Stimulated activated CD4-positive, alpha-beta T cell treated with anti-CD3 and anti-CD28 coated beads, Interleukin-12 subunit alpha, Interleukin-12 subunit beta, amount 100 ng/mL, for 24 hours (primary cell): Measurements from ENCODE around the gene SUCLG1.
"Not testable (repeated sequence)": the region's sequence is repeated elsewhere in the genome, so short reads cannot be mapped to it uniquely, and the experiment has no call there.

ENCODE experiments used
- DNase-seq, 2 experiments: peaks; one replicate each; pipeline ENCODE4 v3.0.0-alpha.2; 2020; ENCODE audit warnings: low read depth in 2 of 2

SUCLG1 gene

GRCh38 chr2:84421197-84421596 is 37.9 kb downstream of the SUCLG1 start:
- DNase-seq, result no peak

- no peak for DNase-seq
These were observed 41.5 kb downstream of the SUCLG1 start for GRCh38 chr2:84417453-84418145.

GRCh38 chr2:84409531-84409930 is 49.5 kb downstream of the SUCLG1 start:
- no peak for DNase-seq

GRCh38 chr2:84402111-84402510 is 57.0 kb downstream of the SUCLG1 start:
- not testable (repeated sequence) for DNase-seq

- not testable (repeated sequence) for DNase-seq
These were observed 59.2 kb downstream of the SUCLG1 start for GRCh38 chr2:84399839-84400238.

- no peak for DNase-seq
These were observed 63.3 kb downstream of the SUCLG1 start for GRCh38 chr2:84395820-84396219.

GRCh38 chr2:84394628-84395027 is 64.5 kb downstream of the SUCLG1 start:
- no peak for DNase-seq

- no peak for DNase-seq
These were observed 65.3 kb downstream of the SUCLG1 start for GRCh38 chr2:84393829-84394228.

GRCh38 chr2:84389794-84390193 is 69.3 kb downstream of the SUCLG1 start:
- DNase-seq, result no peak

- no peak for DNase-seq
These were observed 70.1 kb downstream of the SUCLG1 start for GRCh38 chr2:84388921-84389490.

GRCh38 chr2:84388133-84388532 is 70.9 kb downstream of the SUCLG1 start:
- no peak for DNase-seq

GRCh38 chr2:84386336-84387040 is 72.6 kb downstream of the SUCLG1 start:
- no peak for DNase-seq

- DNase-seq, result no peak
These were observed 75.8 kb downstream of the SUCLG1 start for GRCh38 chr2:84383271-84383670.

GRCh38 chr2:84380875-84381274 is 78.2 kb downstream of the SUCLG1 start:
- no peak for DNase-seq

- no peak for DNase-seq
These were observed 80.1 kb downstream of the SUCLG1 start for GRCh38 chr2:84378960-84379359.

- DNase-seq, result no peak
These were observed 84.1 kb downstream of the SUCLG1 start for GRCh38 chr2:84375020-84375419.

- no peak for DNase-seq
These were observed 85.2 kb downstream of the SUCLG1 start for GRCh38 chr2:84373866-84374265.
